Cortex of kidney (tissue), 1 donor: Measurements from ENCODE around the gene OR52I1.

ENCODE experiments used
- DNase-seq: peaks from one replicate; lab custom pipeline; 2025; lab: John Stamatoyannopoulos, UW

OR52I1 gene, protein sequence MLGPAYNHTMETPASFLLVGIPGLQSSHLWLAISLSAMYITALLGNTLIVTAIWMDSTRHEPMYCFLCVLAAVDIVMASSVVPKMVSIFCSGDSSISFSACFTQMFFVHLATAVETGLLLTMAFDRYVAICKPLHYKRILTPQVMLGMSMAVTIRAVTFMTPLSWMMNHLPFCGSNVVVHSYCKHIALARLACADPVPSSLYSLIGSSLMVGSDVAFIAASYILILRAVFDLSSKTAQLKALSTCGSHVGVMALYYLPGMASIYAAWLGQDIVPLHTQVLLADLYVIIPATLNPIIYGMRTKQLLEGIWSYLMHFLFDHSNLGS

DNA sequence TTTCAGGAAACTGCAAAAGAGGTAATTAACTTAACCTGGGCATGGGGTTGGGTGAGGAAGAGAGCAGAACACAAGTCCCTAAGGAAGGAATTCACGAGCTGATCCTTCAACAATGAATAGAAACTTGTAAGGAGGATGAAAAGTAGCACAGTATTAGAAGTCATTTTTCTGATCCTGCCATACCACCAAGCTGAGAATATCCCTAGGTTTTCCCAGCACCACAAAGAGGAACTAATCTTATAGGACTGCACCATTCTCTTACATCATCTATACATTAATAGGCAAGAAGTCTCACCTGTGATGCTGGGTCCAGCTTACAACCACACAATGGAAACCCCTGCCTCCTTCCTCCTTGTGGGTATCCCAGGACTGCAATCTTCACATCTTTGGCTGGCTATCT lies at the start of gene OR52I1:
TSS of gene OR52I1 (plus strand) at position 301 of the 400 bp plus-strand sequence. CDS start at position 301, 0 bp downstream.
- DNase-seq = no peak

DNA sequence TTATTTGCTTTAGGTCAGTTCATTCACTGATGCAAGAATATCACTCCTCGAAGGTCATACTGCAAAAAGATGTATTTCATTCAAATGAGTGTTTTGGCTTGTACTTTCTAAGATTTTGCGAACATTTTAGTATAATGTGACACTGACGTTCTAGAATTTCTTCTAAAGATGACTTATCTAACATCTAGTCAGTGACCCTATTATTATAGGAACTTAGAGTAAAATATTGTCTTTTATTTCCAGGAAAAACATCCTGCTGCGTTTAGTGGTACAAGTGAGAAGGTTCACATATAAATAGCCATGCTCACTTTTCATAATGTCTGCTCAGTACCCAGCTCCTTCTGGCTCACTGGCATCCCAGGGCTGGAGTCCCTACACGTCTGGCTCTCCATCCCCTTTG lies 48.9 kb upstream of the OR52I1 start, which contains the start of gene OR52M1:
TSS of gene OR52M1 (plus strand) at position 301 of the 400 bp plus-strand sequence. CDS start at position 301, 0 bp downstream.
- no peak for DNase-seq

DNA sequence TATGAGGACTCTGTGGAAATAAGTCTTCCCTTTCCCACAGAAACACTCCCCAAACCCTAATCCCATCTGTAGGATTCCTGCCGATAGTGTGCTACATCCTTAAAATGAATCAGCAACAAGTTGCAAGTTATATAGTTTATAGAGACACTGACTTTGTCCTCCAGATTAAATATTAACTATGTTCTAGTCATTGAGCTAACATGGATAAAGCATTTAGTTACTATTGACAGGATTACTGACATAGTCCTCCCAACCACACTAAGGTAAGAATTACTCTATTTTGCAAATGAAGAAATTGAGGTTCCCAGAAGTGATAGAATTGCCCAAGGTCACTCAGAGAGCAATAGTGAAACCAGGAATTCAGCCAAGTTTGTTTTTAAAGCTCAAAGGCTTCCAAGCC lies 47.0 kb upstream of the OR52I1 start:
- no peak for DNase-seq

DNA sequence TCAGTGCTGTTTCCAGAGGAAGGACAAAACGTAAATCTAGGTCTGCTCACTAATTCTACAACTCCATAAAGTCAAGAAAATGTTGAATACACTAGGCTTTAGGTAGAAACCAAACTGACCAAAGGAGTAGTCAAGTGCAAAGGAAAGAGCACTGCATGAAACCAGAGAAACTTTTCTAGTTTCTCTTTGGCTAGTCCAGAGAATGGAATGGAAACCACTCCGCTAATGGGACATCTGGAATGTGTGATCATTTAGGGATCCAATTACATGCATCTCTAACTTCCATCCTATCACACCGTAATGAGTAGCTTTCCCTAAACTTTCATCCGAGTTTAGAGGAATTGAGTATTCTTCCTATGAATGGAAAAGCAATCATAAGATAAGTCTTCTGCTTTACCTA lies 46.4 kb upstream of the OR52I1 start:
- DNase-seq = no peak

DNA sequence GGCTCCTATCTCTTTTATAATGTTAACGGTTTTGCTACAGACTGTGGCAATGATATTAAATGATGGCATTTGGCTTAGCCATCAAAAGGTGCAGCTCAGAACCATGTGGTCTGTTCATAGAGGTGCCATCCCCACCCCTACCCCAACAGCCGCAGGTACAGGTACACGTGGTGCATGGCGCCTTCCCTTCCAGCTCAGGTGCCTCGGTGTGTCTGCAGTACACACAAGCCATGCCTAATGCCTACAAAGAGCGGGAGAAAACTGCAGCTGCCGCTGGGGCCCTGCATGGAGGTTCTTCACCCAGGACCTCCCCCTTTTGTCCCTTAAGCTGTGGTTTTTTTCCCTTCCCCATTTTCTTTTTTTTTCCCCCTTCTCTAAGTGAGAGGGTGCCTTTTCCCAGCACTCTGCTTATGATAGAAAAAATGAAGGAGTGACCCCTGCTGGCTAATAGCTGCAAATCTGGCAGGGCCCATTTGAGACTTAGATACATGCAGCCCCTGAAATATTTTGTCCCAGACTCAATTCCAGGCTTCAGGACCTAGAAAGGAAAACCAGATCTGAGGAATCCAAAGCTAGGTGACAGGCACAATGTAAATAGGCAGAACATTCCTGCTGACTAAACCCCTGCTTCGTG lies 42.4 kb upstream of the OR52I1 start:
- DNase-seq = no peak

DNA sequence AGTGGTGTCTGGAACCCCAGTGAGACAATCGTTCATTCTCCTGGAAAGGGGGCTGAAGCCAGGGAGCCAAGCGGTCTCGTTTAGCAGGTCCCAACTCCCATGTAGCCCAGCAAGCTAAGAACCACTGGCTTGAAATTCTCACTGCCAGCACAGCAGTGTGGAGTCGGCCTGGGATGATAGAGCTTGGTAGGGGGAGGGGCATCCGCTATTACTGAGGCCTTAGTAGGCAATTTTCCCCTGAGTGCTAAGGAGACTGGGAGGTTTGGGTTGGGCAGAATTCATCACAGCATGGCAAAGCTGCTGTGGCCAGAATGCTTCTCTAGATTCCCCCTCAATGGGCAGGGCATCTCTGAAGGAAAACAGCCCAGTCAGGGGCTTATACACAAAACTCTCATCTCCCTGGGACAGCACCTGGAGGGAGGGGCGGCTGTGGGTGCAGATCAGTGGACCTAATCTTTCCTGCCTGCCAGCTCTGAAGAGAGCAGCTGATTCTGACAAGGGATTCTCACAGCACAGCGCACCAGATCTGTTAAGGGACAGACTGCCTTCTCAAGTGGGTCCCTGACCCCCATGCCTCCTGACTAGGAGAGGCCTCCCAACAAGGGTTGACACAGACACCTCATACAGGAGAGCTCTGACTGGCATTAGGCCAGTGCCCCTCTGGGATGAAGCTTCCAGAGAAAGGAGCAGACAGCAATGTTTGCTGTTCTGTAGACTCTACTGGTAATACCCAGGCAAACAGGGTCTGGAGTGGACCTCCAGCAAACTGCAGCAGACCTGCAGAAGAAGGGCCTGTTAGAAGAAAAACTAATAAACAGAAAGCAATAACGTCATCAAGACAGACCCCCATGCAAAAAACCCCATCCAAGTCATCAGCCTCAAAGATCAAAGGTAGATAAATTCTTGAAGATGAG lies 34.1 kb upstream of the OR52I1 start:
- DNase-seq = no peak

DNA sequence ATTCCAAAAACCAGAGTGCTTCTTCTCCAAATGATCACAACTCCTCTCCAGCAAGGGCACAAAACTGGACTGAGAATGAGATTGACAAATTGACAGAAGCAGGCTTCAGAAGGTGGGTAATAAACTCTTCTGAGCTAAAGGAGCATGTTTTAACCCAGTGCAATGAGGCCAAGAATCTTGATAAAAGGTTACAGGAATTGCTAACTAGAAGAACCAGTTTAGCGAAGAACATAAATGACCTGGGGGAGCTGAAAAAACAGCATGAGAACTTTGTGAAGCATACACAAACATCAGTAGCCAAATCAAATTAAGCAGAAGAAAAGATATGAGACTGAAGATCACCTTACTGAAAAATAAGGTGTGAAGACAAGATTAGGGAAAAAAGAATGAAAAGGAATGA lies 33.4 kb upstream of the OR52I1 start:
- no peak for DNase-seq

DNA sequence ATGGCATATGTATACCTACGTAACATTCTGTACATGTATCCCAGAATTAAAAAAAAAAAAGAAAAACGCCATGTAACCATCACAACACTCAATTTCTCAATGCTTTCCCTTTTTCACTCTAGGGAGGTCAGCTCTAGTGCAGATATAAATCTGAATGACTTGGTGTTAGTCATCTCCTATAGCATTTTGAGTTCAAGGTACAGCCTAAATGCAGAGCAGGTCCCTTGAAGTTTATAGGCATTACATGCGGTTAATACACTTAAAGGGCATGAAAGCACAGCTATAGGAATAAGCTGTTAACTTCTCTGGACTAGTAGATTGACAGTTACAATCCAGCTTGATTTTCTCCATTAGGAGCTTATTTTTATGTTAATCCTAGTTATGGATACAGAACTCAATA lies 28.5 kb upstream of the OR52I1 start:
- no peak for DNase-seq

DNA sequence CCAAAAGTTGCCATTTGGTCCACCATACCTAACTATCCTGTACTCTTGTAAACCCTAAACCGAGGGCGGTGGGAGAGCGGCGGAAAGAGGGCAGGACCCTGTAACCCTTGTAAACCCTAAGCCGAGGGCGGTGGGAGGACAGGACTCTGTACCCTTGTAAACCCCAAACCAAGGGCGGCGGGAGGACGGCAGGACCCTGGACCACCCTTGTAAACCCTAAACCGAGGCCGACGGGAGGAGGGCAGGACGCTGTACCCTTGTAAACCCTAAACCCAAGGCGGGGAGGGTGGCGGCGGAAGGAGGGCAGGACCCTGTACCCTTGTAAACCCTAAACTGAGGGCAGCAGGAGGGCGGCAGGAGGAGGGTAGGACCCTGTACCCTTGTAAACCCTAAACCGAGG lies 24.8 kb upstream of the OR52I1 start:
- no peak for DNase-seq

DNA sequence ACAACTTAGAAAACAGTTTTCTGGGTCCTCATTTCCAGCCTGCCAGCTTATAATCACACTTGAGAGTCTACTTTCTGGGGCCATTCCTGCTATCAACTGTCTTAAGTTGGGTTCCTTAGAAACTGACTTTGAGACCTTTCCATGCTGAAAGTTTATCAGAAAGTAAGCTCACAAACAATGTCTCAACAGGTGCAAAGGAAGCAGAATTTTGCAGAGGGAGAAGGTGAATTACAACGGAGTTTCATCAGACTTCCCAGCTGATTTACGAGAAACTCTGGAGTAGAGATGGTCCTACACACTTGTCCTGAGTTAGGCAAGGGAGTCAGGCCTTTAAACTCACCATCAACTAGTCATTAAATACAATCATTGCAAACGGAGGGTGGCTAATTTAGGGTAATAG lies 17.0 kb upstream of the OR52I1 start:
- DNase-seq = no peak

DNA sequence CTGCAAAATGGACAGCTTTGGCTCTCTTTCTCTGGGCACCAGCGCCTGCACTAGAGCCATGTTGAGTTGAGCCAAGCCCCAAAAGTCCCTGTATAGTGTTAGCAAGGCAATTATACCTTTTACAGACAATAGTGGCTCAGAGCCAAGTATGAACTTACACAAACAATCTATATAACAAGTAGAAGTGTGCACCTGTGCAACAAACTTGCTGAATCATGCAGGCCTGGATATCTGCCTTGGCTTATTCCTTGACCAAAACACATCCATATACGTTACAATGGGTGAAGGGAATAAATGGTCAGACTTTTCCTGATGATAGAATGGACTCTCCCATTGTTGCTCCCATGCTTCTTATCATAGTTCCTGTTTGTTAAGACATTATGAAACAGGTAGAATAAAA lies 16.1 kb upstream of the OR52I1 start:
- no peak for DNase-seq

DNA sequence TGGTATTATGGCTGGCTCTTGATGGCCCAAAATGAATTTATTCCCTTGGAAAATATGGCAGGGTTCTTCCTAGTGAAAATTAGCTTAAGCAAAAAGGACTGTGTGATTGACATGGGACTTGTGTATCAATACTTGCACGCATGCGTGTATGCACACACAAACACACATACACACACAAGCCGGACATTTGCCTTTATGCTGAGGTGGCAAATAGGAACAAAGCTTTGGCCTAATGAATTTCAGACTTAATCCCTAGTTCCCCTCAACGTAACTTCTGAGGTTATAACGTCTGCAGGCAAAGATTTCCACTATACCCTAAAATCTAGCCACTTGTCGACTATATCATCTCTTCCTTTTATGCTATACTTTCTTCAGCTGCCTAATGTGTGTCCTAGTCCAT lies 15.2 kb upstream of the OR52I1 start:
- DNase-seq = no peak

DNA sequence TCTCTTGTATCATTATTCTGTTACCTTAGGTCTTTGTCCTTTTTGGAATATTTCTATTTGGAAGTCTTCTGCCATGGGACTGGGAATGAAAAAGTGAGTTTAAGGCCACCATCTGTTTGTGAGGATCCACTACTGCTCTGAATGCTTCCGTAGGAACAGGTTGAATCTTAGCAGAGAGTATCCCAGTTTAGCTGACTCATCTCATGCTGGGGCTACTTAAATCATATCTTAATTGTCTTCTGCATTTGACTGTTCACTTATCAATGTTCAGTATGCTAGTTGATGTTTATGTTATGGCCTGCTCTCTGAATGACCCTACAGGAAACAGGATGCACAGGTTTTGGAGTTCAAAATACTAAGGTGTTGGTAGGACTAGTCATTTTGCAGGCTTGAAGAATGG lies 13.7 kb upstream of the OR52I1 start:
- no peak for DNase-seq

DNA sequence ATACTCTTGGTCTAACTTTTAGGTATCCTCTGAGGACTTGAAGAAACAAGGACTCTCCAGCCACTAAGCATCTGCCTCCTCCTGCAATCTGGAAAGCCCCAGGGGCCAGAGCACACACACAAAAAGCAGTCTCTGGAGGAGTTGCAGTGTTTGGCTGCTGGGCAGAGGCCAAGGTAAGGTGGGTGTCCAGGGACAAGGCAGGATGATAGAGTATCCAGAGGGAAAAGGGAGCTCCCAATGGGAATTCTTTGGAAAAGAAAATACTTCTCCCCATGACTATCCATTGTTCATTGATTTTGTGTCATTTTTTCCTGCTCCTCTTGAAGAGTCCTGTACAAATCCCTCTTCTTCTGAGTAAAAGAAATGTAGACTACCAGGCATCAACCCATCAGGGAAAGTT lies 12.4 kb upstream of the OR52I1 start, which contains the start of gene OR52I2:
TSS of gene OR52I2 (plus strand) at position 301 of the 400 bp plus-strand sequence.
- no peak for DNase-seq

DNA sequence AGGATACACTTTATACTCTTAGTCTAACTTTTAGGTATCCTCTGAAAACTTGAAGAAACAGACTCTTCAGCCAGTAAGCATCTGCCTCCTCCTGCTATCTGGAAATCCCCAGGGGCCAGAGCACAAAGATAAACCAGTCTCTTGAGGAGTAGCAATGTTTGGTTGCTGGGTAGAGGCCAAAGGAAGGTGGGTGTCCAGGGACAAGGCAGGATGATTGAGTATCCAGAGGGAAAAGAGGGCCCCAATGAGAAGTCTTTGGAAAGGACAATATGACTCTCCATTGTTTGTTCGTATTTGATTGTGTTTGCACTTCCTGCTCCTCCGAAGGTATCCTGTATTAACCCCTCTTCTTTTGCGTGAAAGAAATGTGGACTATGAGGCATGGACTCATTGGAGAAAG lies 4.8 kb upstream of the OR52I1 start:
- no peak for DNase-seq

DNA sequence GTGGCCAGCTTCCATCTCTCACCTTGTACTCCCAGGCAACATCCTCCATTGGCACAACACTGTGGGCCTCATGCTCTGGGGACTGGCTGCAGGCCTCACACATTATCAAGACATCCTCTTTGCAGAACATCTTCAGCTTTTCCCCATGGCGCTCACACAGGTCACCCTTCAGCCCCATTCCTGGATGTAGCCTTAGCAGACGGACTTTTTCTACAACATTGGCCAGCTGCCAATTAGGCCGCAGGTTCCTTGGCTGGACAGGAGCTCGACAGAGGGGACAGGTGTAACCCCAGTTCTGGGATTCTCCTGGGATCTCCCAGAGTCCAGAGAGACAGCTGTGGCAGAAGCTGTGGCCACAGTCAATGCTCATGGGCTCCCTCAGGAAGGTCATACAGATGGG lies 11.2 kb downstream of the OR52I1 start:
- no peak for DNase-seq

DNA sequence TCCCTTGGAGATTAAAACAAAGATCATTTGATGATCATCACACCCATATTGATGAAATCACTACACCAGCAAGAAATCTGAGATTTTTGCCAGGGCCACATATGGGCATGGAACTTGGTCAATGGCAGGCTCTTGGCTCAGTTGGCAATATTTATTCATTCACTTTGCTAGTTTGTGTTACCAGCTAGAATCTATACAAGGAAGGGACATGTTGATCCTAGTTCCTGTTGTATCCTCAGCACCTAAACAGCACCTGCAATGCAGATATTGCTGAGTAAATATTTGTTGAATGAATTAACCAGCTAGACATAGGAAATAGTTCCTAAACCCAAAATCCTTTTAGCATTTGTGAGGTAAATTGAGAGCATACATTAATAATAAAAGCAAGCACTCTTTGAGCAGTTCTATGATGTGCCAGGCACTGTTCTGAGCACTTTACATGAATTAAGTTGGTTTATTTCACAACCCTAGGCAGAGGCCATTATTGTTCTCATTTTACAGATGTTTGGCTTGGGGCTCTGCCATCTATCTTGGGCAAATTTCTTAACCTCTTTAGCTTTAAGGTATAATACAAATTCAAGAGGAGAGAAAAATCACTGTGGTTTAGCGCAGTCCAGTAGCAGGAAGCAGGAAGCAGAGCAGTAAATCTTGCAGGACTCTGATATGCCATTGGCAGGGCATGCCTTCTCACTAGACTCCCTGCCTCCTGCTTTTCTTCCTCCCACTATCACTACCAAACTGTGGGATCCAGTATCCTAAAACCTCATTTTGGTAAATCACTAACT lies 12.6 kb downstream of the OR52I1 start:
- no peak for DNase-seq

DNA sequence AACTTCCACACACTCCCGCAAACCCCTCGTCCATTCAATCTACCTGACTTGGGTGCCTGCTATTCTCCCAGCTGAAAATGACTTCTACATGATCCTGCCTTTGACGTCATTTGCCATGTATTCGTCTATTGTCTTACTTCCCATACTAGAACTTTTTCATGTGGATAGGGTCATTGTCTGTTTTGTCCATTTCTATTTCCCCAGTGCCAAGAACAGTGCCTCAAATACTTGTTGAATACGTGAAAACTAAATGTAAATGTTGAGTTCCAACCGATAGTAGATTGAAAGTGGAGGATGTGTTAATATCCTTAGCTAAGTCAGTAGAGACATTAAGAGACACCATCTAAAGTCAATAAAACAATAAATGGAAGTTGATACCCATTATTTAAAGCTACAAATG lies 13.3 kb downstream of the OR52I1 start:
- no peak for DNase-seq

DNA sequence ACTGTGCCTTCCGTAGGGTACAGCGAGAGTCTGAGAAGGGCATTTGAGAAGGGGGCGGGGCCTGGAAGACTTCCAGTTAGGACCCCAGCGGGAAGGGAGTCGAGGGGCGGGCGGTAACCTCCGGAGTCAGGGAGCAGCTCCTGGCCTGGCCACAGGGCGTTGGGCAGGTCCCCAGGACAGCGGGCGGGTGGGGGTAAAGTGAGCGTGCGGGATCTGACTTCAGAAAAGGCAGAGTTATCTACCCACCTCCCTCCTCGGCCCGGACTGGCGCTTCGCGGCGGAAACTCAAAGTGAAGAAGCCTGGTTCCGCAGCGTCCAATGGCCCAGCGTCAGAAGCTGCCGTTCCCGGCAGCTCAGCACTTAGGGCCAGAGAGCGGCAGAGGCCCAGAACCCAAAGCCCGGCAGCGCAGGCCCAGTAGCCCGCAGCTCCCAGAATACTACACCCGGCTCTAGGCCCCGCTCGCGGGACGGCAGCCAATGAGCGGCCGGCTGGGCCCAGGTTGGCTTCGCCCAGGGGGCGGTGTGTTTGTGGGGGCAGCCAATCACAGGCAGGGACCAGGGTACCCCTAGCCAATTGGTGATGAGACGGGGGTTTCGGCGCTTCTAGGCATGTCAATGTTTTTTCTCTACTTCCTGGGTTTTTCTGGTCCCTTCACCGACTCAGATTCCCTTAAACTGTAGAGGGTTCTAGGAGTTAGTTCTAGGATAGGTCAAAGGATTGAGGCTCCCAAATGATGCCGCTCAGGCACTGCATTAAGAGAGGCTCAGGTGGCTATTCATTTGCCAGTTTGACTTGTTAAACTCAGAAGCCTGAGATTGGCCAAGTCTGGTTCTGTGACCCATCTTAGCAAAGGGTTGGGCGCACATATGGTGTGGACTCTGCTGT lies 14.2 kb downstream of the OR52I1 start, which contains the start of gene TRIM68:
TSS of gene TRIM68 (minus strand) at position 451 of the 886 bp plus-strand sequence. CDS start 2,727 bp downstream, outside the sequence.
- peak; percentile 41 for DNase-seq

DNA sequence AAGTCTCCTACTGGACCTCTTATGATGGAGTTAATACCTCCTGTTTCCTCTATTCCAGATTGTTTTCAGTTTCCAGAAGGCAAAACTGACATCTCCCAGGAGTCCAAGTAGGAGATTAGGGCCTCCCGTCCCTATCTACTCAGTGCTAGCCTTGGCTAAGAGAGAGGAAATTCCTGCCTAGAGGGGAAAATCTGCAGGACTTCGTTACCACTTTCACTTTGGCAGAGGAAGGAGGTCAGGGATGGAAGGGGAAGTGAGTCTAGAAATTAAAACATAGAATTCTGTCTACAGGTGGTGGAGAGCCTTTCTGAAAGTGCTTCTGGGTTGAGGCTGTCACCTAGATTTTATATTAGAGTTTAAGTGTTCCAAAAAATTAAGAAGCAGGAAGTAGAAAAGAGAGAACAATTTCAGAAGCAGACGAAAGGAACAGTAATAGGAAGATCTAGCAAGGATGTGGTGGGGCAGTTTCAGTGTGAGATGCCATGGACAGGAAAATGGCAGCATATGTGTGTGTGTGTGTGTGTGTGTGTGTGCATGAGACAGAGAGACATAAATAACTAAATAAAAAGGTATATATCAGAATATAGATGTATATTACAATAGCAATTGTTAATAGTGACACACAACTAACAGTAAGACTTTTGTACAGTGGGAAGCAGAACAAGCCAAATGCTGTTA lies 16.6 kb downstream of the OR52I1 start:
- DNase-seq = no peak
